GOT3 (cell line): ENCODE results near the gene HSD11B1L.

Experiments
- DNase-seq: peaks from one replicate; lab custom pipeline; 2025; ENCODE audit warnings: mixed read lengths; lab: John Stamatoyannopoulos, UW

The HSD11B1L gene, protein sequence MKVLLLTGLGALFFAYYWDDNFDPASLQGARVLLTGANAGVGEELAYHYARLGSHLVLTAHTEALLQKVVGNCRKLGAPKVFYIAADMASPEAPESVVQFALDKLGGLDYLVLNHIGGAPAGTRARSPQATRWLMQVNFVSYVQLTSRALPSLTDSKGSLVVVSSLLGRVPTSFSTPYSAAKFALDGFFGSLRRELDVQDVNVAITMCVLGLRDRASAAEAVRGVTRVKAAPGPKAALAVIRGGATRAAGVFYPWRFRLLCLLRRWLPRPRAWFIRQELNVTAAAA

DNA sequence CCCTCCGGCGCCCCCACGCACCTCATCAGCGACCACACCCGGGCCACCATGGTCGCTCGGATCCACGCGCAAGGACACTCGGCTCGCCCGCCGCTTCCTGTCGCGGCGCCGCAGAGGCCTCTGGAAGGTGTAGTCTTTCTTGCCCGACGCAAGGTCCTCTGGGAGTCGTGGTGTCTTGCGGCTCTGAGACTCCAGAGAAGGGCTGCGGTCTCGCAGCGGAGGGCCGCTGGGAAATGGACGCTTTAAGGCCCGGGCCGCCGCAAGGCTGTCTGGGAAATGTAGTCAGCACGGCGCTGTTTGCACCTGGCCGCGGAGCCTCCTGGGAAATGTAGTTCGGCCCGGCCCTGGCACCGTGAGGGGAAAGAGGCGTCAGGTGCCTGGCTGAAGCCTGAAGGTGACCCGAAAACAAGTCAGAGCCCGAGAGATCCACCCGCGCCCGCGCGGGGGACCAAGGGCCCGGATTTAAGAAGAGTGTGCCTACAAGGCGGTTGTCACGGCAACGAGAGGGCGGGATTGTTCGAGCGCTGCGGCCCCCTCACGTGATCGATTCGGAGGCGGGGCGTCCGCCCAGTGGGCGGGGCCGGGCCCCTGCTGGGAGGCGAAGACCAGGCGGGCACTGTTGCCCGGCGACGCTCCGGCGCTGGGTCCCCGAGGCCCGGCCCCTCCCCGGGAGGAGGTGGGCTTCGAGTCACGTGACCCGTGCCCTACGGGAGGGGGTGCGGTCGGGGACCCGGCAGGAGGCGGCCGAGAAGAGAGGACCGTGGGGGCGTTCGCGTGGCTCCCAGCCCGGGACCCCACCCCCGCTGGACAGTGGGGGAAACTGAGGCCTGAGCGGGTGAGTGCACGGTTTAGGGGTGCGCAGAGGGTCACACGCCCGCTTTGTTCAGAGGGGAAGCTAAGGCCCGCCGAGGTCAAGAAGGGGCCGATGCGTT, at the start of gene HSD11B1L, which contains the start of gene MICOS13:
TSS of gene HSD11B1L (plus strand) at position 591 of the 932 bp plus-strand sequence. CDS start 3,806 bp downstream, outside the sequence.
TSS of gene MICOS13 (minus strand) at position 80 of the 932 bp plus-strand sequence. CDS start at position 50, 30 bp downstream.
- peak; percentile 96 for DNase-seq

DNA sequence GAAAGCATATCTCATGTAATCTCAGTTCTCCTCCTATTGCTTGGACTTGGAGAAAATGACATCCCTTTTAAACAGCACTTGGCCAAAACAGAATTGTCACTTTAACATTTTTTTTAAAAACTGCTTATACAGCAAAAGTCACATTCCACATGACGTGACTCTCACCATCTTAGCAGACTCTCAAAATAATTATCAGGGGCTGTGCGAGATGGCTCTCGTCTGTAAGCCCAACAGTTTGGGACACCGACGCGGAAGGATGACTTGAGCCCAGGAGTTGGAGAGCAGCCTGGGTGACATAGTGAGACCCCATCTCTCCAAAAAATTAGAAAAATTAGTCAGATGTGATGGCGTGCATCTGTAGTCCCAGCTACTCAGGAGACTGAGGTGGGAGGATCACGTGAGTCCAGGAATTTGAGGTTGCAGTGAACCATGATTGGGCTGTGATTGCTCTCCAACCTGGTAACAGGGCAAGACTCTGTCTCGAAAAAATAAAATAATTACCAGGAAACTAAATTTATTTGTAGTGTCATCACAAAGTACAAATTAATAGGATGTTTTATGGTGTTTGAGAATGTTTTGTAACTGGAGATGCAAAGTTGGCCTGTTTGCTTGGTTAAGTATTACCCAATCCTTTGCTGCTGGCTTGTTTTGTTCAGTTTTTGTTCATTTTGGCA, 49.1 kb upstream of the HSD11B1L start:
- DNase-seq: no peak

DNA sequence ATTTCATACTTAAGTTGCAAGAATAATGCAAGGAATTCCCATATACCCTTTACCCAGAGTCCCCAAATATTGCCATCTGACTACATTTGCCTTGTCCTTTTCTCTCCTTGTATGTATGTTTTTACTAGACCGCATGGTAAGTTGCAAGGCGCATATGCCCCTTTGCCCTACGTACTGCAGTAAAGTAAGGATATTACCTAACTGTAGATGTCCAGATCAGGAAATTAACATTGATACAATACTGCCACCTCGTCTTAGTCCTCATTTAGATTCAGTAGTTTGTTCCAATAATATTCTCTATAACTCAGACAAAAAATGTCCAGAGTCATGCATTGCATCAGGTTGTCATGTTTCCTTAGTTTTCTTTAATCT, 48.6 kb upstream of the HSD11B1L start:
- no peak for DNase-seq

DNA sequence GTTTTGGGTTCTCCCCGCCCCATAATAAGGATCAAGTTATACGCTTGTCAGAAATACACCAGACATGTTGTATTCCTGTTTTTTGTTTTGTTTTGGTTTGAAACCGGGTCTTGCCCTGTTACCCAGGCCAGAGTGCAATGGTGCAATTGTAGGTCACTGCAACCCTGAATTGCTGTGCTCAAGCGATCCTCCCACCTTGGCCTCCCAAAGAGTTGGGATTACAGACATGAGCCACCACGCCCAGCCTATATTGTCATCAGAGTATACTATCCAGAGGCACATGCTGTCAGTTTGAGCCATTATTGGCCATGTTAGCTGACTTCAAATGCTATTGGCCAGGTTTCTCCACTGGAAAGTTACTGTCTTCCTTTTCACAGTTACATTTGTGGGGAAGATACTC, 48.2 kb upstream of the HSD11B1L start:
- no peak for DNase-seq

DNA sequence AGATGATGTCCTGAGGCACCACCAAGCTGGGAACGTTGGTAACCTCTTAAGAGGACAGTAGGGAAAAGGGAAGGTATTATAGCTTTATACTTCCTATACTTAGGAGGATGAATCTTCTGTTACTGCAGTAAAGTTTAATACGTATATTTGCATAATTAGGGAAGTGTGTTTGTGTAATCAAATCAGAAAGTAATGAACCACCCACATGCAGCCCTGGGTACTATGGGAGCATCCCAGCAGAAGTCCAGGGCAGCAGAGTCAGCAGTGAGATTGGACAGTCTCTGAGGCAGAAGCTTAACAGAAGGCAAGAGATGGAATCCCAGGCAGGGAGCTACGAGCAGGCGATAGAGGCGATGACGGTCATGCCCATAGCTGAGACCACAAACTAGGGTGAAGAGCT, 45.4 kb upstream of the HSD11B1L start:
- DNase-seq: no peak

DNA sequence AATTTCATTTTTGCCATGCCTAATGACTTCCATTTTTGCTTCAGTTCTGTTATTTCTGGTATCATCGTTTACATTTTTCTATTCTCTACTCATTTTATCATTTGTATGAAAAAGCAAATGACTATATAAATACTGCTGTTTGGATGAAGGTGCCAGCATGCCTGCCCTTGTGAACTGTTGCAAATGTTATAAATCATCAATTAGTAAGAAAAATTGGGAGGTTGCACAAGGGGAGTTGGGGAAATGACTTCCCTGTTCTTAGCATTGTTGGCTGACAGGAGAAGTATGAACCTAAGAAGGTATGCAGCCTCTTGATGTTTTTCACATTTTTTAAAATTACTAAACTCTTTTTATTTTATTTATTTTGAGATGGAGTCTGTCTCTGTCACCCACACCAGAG, 42.9 kb upstream of the HSD11B1L start:
- no peak for DNase-seq

DNA sequence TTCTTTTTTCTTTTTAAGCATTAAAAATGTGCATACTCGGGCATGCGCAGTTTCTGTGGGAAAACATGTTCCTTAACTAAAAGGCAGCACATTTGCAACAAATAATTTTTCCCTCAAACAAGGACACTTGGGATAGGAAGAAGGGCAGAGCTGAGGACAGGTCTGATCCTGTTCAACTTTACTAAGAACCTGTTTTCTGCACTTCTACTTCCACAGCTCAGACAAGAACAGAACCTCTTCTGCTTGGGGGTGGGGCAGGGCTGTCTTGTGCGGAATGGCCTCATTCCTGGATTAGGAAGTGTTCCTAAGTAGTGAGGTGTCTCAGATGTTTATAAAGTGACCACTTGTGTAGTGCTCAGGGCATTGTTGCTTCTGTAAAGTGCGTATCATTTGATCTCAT, 39.7 kb upstream of the HSD11B1L start:
- DNase-seq: no peak

DNA sequence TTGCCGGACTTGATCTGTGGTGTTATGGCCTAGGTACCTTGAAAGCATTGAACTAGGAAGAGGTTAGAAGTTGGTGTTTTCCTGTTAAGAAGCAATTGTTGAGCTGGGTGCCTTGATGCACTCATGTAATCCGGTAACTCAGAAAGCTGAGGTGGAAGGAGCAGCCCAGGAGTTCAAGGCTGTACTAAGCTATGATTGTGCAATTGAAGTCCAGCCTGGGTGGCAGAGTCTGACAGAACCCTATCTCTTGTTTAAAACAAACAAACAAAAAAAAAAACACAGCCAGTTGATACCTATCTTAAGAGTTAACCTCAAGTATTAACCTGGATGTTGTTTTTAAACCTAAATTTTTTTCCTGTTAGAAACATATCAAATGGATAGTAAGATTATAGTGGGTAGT, 38.6 kb upstream of the HSD11B1L start:
- DNase-seq: no peak

DNA sequence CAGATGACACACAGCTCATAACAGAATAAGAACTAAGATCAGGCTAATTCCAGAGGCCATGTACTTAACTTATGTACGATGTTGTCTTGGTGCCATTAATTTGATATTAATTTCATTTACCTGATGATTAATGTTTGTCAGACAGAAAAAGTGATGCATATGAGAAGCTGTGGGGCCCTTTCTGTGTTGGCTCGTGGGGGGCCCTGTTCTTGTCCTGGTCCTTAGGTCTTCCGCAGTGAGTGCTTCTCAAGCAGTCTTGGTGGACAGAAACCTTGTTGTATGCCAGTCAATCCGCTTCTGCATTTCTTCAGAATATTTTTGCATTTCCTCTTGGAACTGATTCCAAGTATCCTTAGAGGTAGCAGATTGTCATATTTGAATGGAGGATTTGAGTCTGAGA, 37.8 kb upstream of the HSD11B1L start:
- no peak for DNase-seq

DNA sequence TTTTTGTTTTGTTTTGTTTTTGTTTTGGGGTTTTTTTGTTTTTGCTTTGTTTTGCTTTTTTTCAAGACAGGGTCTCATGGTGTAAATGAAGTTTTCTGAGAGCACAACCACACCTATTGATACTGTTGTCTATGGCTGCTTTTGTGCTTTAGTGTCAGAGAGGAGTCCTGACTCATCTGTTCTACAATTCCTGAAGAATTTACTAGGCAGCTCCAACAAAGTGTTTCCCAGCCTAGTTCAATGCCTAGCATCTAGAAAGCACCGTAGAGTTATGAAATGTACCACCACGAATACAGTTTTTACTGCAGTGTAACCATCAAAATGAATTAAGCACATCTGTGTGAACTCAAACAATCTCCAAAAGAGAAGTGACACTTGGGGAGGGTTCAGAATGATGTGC, 36.8 kb upstream of the HSD11B1L start:
- DNase-seq: no peak

DNA sequence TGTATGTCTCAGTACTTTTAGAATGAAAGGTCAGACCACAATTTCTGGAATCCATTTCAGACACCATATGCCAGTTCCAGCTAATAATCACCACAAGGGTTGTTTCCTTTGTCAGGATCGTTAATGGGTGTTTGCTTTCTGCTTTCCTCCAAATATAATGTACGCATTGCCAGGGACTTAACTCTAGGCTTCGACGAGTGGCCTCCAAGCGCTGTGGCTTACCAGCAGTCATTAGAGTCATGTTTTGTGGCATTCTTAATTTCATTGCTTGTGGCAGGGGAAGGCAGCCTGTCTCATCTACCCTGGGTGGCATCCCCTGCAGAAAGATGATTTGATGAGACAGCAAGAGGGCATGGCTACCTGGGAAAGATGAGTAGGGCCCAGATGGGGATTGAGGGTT, 35.4 kb upstream of the HSD11B1L start:
- no peak for DNase-seq

DNA sequence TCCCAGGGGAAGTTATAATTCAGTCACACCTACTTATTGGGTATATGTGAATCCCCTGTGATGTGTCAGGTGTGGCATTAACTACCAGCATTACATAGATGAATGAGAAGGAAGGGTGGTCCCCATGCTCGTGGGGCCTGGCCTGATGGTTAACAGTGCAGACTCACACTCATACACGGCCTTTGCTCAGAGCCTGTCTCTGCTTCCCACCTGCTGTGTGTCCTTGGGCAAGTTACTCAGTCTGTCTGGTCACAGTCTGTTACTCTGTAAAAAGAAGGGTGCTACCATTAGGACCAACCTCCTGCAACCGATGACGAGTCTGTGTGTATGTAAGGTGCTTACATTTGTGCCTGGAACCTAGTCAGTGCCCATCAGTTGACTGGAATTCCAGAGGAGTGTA, 34.1 kb upstream of the HSD11B1L start:
- DNase-seq: no peak

DNA sequence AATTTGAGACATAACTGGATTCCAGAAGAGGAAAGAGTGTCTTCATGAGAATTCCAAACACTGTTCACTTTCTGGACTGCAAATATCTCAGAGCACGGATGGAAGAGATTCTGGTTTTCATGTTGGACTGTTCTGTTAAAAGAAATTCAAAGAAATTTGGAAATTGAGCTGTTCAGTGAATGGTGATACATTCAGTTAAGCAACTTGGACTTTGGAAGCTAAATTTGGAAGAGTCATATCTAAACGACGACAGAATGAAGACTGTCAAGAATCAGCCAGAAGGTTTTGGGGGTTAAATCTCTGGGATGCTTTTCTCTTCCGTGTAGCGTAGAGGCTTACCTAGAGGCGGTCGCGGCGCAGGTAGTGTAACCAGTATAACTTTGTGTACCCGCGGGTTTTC, 32.4 kb upstream of the HSD11B1L start:
- no peak for DNase-seq

DNA sequence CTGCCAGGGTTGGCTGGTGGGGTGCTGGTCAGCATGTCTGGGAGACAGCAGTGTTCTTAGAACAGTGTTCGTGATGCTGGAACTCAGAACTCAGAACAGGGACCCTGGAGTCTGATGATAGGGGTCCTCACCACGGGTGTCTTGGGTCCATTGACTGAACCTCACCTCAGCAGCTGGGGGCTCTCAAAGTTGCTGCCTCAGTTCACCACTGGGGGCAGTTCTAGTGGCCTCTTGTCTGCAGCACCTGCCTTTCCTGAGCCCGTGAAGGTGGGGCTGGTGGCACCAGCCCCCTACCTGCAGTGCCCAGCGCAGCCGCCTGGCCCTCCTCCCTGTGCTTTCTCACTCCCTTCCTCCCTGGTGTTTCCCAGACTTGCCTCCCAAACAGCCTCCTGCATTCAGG, 29.5 kb upstream of the HSD11B1L start:
- no peak for DNase-seq

DNA sequence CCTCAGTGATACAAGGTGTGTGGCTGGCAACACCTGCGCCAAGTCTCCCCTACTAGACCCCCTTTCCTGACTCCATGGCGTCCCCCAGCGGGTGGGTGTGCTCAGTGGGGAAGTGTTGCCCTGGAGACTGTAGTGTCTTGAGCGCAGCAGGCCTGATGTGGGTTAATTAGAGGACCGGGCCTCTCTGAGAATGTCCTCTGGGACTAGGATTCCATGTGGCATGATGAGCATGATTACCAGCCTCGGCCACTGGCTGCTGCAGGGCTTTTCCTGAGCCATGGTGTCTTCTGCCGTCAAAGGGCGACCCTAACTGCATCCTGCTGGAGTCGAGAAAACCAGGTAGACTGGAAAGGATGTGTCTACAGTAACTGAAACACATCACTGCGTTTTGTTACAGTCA, 28.6 kb upstream of the HSD11B1L start:
- no peak for DNase-seq

DNA sequence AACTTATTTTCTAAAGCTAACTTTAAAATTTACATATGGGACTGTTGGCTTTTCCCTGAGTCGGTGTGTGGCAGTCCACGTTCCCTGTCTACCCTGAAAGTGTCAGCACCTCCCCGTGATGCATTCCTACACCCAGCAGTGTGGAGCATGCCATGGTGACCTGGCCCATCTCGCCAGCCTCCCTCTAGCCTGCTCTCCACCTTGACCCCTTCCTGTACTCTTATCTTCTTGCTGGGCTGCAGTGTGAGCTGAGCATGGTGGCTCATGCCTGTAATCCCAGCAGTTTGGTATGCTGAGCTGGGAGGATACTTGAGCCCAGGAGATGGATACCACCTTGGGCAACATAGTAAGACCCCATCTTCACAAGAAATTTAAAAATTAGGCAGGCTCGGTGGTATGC, 25.9 kb upstream of the HSD11B1L start:
- no peak for DNase-seq

DNA sequence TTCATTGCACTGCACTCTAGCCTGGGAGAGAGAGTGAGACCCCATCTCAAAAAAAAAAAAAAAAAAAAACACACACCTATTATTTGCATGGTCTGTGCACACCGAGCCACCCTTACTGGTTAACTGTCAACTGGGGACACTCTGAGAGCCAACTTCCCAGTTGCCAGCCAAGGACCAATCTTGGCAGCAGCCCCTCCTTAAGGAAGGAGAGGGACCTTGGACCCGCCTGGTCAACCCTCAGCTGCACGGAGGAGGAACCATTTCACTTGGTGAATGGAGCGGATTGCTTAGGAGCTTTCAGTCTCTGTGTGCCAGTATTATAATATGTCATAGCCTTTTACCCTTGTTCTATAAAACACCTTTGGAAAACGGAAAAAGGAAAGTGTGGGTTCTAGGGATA, 25.4 kb upstream of the HSD11B1L start:
- no peak for DNase-seq

DNA sequence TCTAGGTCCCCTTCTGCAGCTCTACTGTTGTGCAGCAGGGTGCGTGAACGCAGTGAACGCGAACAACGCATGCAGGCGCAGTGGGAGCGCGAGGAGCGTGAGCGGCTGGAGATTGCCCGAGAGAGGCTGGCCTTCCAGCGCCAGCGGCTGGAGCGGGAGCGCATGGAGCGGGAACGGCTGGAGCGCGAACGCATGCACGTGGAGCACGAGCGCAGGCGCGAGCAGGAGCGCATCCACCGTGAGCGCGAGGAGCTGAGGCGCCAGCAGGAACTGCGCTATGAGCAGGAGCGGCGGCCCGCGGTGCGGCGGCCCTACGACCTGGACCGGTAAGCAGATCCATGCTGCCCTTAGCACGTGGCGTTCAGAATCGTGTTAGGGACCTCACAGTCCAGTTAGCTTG, 19.3 kb upstream of the HSD11B1L start:
- DNase-seq: no peak

DNA sequence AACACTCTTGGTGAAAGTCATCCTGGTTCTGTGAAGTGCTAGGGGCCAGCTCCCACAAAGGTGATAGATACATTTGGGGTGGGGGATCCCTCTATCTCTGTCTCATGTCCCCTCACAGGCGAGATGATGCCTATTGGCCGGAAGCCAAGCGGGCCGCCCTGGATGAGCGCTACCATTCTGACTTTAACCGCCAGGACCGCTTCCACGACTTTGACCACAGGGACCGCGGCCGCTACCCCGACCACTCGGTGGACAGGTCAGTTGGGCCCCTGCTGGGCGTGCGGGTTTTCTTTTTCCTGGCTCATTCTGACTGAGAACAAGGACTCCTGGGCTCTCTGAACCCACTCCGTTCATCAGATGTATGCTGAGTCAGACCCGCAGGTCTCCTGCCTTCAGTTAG, 16.9 kb upstream of the HSD11B1L start:
- DNase-seq: no peak

DNA sequence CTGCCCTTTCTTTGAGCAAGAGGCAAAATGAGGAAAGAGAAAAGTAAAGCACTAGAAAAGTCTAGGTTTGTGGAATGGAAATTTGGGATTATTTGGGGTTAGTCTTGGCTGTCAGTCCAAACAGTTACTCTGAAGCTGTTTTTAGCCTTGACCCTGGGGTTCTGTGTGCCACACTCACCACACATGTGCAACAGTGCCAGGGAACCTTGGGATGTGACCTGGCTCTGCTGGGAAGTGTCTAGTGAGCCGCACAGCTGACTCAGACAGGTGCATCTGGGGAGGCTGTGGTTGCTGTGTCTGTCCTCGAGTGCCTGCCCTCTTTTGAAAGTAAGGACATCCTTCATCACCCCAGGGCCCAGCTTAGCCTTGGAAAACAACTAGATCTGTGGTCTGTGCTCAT, 16.3 kb upstream of the HSD11B1L start:
- no peak for DNase-seq

DNA sequence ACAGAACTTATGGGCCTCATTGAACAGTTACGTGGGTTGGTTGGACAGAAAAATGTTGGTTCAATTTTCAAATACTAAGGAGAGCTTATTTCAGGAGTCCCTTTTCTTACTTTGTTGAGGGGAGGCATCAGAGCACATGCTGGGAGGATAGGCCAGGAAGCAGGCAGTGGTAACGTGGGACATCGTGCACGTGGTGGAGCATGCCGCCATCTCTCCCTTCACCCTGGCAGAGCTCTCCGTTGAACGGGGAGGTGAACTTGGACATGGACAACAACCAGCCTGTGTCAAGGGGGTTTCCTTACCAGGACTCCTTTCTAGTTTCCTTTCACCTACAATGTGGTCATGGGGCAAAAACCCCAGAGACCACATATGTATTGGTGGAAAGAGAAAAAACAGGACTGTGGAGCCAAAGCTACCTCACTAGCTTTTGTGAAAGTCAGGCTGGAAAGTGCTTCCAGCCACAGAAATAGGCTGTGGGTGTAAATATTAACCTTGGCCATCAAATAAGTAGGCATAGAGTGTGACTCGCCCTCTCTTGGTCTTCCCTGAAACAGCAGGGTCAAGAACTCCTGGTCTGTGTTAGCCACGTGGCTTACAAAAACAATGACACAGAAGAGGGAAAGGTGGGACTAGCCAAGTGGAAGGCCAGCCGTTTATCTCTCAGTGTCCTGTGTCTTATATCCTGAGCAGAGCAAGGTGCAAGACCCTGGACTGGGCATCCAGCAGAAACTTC, 14.9 kb upstream of the HSD11B1L start:
- DNase-seq: no peak
